OCI-LY3 (cell line): Measurements from ENCODE around the gene PARD3B.

Source experiments
- H2AFZ ChIP-seq: fragments of 200-600, 300-600 bp; shearing (Covaris generic); 2 replicates; pipeline ENCODE4 v1.6.0; 2014; ENCODE audit warnings: antibody characterized with exemption, low read depth, low read length
- H3K27ac ChIP-seq: fragments of 200-600, 300-600 bp; sonication (generic); 2 replicates; pipeline ENCODE4 v1.5.1; 2014; ENCODE audit warnings: mild to moderate bottlenecking, low read length, moderate library complexity, mixed read lengths
- H3K27me3 ChIP-seq: fragments of 200-600, 300-600 bp; sonication (generic); 2 replicates; pipeline ENCODE4 v1.6.1; 2014; ENCODE audit warnings: low read depth, low read length, mixed read lengths
- H3K36me3 ChIP-seq: fragments of 200-600, 300-600 bp; sonication (generic); replicated peaks from 2 replicates; pipeline ENCODE3; 2014; ENCODE audit warnings: low read depth, low read length, mixed read lengths
- H3K4me1 ChIP-seq: fragments of 300-600, 200-600 bp; sonication (generic); 2 replicates; pipeline ENCODE4 v1.6.1; 2014; ENCODE audit warnings: low read length, mixed read lengths
- H3K4me2 ChIP-seq: fragments of 200-600, 300-600 bp; sonication (generic); 2 replicates; pipeline ENCODE4 v1.6.1; 2014; ENCODE audit warnings: low read length, mixed read lengths
- H3K4me3 ChIP-seq: fragments of 300-600, 200-600 bp; sonication (generic); 2 replicates; pipeline ENCODE4 v1.5.1; 2014; ENCODE audit warnings: antibody characterized with exemption, mild to moderate bottlenecking, low read length, moderate library complexity
- H3K79me2 ChIP-seq: fragments of 300-600, 200-600 bp; shearing (Covaris generic); 2 replicates; pipeline ENCODE4 v1.6.1; 2014; ENCODE audit warnings: mild to moderate bottlenecking, low read length, mixed read lengths
- H3K9ac ChIP-seq: fragments of 300-600, 200-600 bp; shearing (Covaris generic); 2 replicates; pipeline ENCODE4 v1.6.0; 2014; ENCODE audit warnings: mild to moderate bottlenecking, low read length, moderate library complexity
- H3K9me3 ChIP-seq: fragments of 200-600, 300-600 bp; shearing (Covaris generic); 2 replicates; pipeline ENCODE4 v1.6.1; 2014; ENCODE audit warnings: low read length, mixed read lengths; ENCODE audit not compliant: insufficient read depth
- H4K20me1 ChIP-seq: fragments of 200-600, 300-600 bp; sonication (generic); 2 replicates; pipeline ENCODE4 v1.6.1; 2016; ENCODE audit warnings: low read length, mixed read lengths; ENCODE audit not compliant: insufficient read depth
- EZH2phosphoT487 ChIP-seq: fragments of 200-600 bp; shearing (Covaris generic); IDR thresholded peaks from 2 replicates; pipeline ENCODE4 v1.6.1; 2018; ENCODE audit warnings: antibody characterized with exemption, mixed run types, low read depth
- TF ChIP-seq, protein P1 (sequence below): fragments of 200-600, 300-600 bp; sonication (generic); IDR thresholded peaks from 2 replicates; pipeline ENCODE4 v1.5.1; 2014; ENCODE audit warnings: antibody characterized with exemption, low read length, low read depth

The PARD3B gene

DNA sequence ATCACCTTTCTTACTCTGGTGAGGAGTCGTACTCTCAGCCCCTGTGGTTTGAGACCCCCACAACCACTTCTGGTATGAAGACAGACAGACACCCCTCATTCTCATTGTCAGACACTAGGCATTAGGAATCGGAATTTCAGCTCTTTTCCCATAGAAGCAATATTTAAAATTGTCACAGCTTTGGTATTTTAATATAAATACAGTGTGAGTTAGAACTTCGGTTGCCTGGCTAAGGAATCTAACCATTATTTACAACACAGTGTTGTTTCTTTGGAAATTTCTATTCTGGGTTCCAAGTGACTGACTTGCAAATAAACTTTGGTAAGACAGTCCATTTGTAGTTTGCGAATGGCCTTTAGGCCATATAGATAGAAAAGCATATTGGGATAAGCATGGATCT is 318.1 kb downstream of the PARD3B start:
- Histone ChIP-seq H3K36me3 (no peaks in the 10 kb centered on the region), H3K79me2 (no peaks in the 10 kb centered on the region), H3K9me3 (no peaks in the 10 kb centered on the region), H3K9ac (no peak overlapping the region), H3K4me2 (no peak overlapping the region), H3K4me1 (0 out of 2 replicates have a peak, but pooled peaks cover 4% of the 10 kb centered on the region), H3K27me3 (0 out of 2 replicates have a peak, but pooled peaks cover 9% of the 10 kb centered on the region), H2AFZ (no peak overlapping the region), H3K27ac (no peak overlapping the region), H4K20me1 (no peaks in the 10 kb centered on the region), H3K4me3 (no peak overlapping the region)
- TF ChIP-seq, protein P1, sequence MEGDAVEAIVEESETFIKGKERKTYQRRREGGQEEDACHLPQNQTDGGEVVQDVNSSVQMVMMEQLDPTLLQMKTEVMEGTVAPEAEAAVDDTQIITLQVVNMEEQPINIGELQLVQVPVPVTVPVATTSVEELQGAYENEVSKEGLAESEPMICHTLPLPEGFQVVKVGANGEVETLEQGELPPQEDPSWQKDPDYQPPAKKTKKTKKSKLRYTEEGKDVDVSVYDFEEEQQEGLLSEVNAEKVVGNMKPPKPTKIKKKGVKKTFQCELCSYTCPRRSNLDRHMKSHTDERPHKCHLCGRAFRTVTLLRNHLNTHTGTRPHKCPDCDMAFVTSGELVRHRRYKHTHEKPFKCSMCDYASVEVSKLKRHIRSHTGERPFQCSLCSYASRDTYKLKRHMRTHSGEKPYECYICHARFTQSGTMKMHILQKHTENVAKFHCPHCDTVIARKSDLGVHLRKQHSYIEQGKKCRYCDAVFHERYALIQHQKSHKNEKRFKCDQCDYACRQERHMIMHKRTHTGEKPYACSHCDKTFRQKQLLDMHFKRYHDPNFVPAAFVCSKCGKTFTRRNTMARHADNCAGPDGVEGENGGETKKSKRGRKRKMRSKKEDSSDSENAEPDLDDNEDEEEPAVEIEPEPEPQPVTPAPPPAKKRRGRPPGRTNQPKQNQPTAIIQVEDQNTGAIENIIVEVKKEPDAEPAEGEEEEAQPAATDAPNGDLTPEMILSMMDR: no peak
- no peak for TF ChIP-seq EZH2phosphoT487

DNA sequence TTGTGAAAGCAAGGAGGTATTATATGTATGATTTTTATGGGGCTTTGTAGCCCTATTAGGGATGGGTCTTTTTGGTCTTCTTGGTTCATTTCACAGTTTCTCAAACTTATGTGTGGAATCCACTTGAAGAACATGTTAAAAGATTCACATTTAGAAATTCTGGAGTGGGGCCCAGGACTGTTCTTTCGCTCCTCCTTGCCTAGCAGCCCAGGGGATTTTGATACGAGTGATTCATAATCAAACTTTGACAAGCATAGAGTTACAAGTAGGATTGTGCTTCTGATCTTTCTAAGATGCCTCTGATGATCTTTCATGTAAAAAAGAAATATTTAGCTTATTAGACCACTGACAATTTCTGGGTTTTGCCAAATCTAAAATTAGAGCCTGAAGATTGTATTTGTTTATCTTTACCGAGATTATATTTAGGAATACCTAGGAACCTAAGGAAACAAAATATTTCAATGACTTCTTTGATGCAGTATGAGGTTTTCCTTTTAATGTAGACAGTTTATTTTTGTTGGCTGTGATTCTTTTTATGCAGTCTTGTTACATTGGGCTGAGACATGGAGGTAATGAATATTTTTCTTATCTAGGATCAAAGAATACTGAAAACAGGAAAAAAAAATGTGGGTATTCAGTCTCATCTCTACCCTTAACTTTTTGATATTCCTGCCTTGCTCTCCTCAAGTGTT is 324.0 kb downstream of the PARD3B start:
- Histone ChIP-seq H3K4me3 (no peak overlapping the region), H3K4me1 (peaks cover 12% of the 10 kb centered on the region), H3K27me3 (peaks cover 8% of the 10 kb centered on the region; the same call in 1 of the 2 replicates), H3K27ac (no peak overlapping the region), H3K4me2 (no peak overlapping the region), H3K79me2 (no peaks in the 10 kb centered on the region), H4K20me1 (no peaks in the 10 kb centered on the region), H3K36me3 (no peaks in the 10 kb centered on the region), H3K9me3 (no peaks in the 10 kb centered on the region), H3K9ac (no peak overlapping the region), H2AFZ (no peak overlapping the region)
- TF ChIP-seq EZH2phosphoT487: no peak
- TF ChIP-seq, protein P1: no peak

DNA sequence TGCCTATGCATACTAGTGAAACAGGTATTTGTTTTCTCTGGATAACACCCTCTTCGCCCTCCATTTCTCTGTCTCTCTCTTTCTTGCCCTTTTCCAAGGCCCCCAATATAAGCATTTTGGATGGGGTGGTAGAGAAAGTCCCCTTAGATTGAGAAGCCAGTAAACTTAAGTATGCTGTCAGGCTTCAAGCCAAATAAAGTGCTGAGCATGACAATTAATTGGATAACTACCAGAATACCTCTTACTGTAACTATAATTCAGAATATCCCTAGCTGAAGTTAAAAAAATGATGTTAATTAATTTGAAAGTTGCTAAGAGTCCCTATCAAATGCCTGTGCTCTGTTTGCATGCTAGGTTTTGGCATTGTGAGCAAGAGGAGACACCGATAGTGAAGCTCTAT is 324.8 kb downstream of the PARD3B start:
- H3K9ac ChIP-seq: no peak overlapping the region

DNA sequence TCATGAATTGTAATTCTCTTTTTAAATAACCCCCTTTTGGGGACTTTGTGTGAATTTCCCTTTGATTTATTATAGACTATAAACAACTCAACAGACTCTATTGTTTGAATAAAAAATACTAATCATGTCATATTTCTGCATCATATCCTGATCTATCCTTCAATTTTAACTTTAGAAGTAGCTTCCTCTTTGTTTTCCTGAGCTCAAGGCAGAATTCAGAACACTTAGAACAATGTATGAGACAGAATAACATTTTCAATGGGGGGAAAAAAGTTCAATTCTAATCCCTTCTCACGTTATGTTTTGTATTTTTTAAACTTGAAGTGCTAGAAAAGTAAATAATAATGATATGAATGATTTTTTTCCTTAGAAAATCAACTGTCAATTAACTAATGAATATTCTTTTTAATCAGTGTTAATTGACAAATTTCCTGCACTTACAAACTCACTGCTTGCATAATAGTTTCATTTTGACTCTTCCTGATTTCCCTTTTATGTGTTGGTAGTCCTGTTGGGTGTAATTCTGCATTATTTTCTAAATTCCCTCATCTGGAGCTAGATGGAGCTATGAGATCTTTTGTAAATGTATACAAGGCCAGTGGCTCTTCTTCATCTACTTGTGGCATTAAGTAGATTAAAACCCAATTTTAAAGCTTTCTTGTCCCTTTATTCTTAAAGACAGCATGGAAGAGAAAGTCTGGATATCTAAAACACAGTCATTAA is 326.1 kb downstream of the PARD3B start:
- Histone ChIP-seq H3K4me3 (no peak overlapping the region), H3K27ac (no peak overlapping the region), H3K27me3 (peaks cover 6% of the 10 kb centered on the region; the same call in 1 of the 2 replicates), H2AFZ (no peak overlapping the region), H4K20me1 (no peaks in the 10 kb centered on the region), H3K36me3 (no peaks in the 10 kb centered on the region), H3K79me2 (no peaks in the 10 kb centered on the region), H3K9ac (no peak overlapping the region), H3K4me1 (peaks cover 12% of the 10 kb centered on the region), H3K9me3 (no peaks in the 10 kb centered on the region), H3K4me2 (no peak overlapping the region)
- TF ChIP-seq, protein P1: peak; percentile 65
- TF ChIP-seq EZH2phosphoT487: no peak

More for the DNA sequence above, 324.8 kb downstream of the PARD3B start:
- H4K20me1 ChIP-seq: no peaks in the 10 kb centered on the region
- peaks cover 12% of the 10 kb centered on the region for H3K4me1 ChIP-seq
- peaks cover 8% of the 10 kb centered on the region; the same call in 1 of the 2 replicates for H3K27me3 ChIP-seq
- H3K4me2 ChIP-seq: no peak overlapping the region
- H3K27ac ChIP-seq: no peak overlapping the region
- TF ChIP-seq, protein P1: no peak
- TF ChIP-seq EZH2phosphoT487: no peak
- H3K9me3 ChIP-seq: no peaks in the 10 kb centered on the region
- H3K4me3 ChIP-seq: no peak overlapping the region
- H2AFZ ChIP-seq: no peak overlapping the region
- no peaks in the 10 kb centered on the region for H3K79me2 ChIP-seq
- no peaks in the 10 kb centered on the region for H3K36me3 ChIP-seq
